ENCODE measurements around the gene BRPF3.
"Not testable (repeated sequence)": the region's sequence is repeated elsewhere in the genome, so short reads cannot be mapped to it uniquely, and the experiment has no call there.

Gene BRPF3

GRCh38 chr6:36200998-36201596 is 4.6 kb downstream of the BRPF3 start:
- no peak for DNase-seq

GRCh38 chr6:36201612-36202011 is 5.1 kb downstream of the BRPF3 start:
- no peak for DNase-seq

- DNase-seq, result no peak
Observed at GRCh38 chr6:36202101-36202500, 5.6 kb downstream of the BRPF3 start.

- no peak for DNase-seq
Observed at GRCh38 chr6:36204068-36204753, 7.7 kb downstream of the BRPF3 start.

- DNase-seq, result no peak
Observed at GRCh38 chr6:36207155-36207554, 10.6 kb downstream of the BRPF3 start.

GRCh38 chr6:36209606-36210005 is 13.1 kb downstream of the BRPF3 start:
- no peak for DNase-seq

- DNase-seq, result no peak
Observed at GRCh38 chr6:36210182-36210581, 13.6 kb downstream of the BRPF3 start.

- no peak for DNase-seq
Observed at GRCh38 chr6:36210886-36211595, 14.5 kb downstream of the BRPF3 start.

- DNase-seq, result no peak
Observed at GRCh38 chr6:36216559-36216958, 20.0 kb downstream of the BRPF3 start.

- no peak for DNase-seq
Observed at GRCh38 chr6:36217188-36217587, 20.6 kb downstream of the BRPF3 start.

- no peak for DNase-seq
Observed at GRCh38 chr6:36217946-36218345, 21.4 kb downstream of the BRPF3 start.

GRCh38 chr6:36218516-36218915 is 22.0 kb downstream of the BRPF3 start:
- DNase-seq, result not testable (repeated sequence)

GRCh38 chr6:36219081-36219480 is 22.5 kb downstream of the BRPF3 start:
- DNase-seq, result no peak

- DNase-seq, result no peak
Observed at GRCh38 chr6:36220226-36220625, 23.7 kb downstream of the BRPF3 start.

GRCh38 chr6:36221674-36222073 is 25.1 kb downstream of the BRPF3 start:
- DNase-seq, result no peak

- no peak for DNase-seq
Observed at GRCh38 chr6:36222924-36223323, 26.4 kb downstream of the BRPF3 start.

GRCh38 chr6:36223706-36224105 is 27.2 kb downstream of the BRPF3 start:
- DNase-seq, result no peak

GRCh38 chr6:36224918-36225461 is 28.4 kb downstream of the BRPF3 start:
- no peak for DNase-seq

- no peak for DNase-seq
Observed at GRCh38 chr6:36226438-36227047, 30.0 kb downstream of the BRPF3 start.

GRCh38 chr6:36227379-36228228 is 31.1 kb downstream of the BRPF3 start:
- no peak for DNase-seq

- no peak for DNase-seq
Observed at GRCh38 chr6:36229223-36229622, 32.7 kb downstream of the BRPF3 start.

GRCh38 chr6:36230371-36230770 is 33.8 kb downstream of the BRPF3 start:
- DNase-seq, result no peak

GRCh38 chr6:36232172-36232571 is 35.6 kb downstream of the BRPF3 start:
- DNase-seq, result no peak

All from NCI-H1092 (cell line).